SK-N-MC (cell line): ENCODE measurements around the gene RAB32.

Experiments
- EZH2 ChIP-seq: fragments of 200-600 bp; sonication (generic); IDR thresholded peaks from one replicate; pipeline ENCODE4 v1.6.1; 2017; ENCODE audit warnings: antibody characterized with exemption
- POLR2AphosphoS5 ChIP-seq: IDR thresholded peaks from 2 replicates; pipeline ENCODE4 v1.6.1; 2012; ENCODE audit warnings: mild to moderate bottlenecking, low read depth, low read length, borderline replicate concordance

- TF ChIP-seq EZH2 = no peak
- TF ChIP-seq POLR2AphosphoS5 = no peak
These were observed 30.6 kb downstream of the RAB32 start for GRCh38 chr6:146574211-146574610.
